ENCODE results near the gene RFX5.

The RFX5 gene

DNA sequence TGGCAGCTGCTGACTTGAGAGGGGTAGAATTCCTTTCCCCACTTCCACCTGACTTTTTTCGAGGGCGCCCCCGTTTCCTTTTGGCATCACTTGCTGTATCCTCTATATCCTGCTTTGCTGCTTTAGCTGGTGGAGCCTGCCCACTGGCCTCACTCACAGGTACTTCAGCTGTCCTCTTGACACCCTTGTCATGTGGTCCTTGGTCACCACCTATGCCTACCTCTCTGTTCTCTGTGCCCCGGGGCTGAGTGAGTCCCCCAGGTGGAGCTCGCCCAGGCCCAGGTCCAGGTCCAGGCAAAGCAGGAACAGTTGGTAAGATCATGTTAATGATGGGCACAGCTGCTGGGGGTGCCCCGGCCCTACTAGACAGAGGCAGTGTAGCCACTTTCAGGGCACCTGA, 4.5 kb downstream of the RFX5 start:
- in situ Hi-C loops (cut with MboI; ENCODE audit: low pct_unique_long_range_greater_than_20kb, low sequenced_read_pairs, unreplicated experiment): no loop called here
- no peak for DNase-seq (ENCODE audit: low spot score)
- no peak for TF ChIP-seq CTCF (IDR thresholded peaks at IDR 0.05; ENCODE audit: extremely low read depth, insufficient read depth, missing control alignments)

- DNase-seq (ENCODE audit: low spot score): no peak
- in situ Hi-C loops (cut with MboI; ENCODE audit: low pct_unique_long_range_greater_than_20kb, low sequenced_read_pairs, unreplicated experiment): no loop called here
- TF ChIP-seq CTCF (IDR thresholded peaks at IDR 0.05; ENCODE audit: extremely low read depth, insufficient read depth, missing control alignments): no peak
These were observed 5.0 kb downstream of the RFX5 start for GRCh38 chr1:151342021-151342420.

DNA sequence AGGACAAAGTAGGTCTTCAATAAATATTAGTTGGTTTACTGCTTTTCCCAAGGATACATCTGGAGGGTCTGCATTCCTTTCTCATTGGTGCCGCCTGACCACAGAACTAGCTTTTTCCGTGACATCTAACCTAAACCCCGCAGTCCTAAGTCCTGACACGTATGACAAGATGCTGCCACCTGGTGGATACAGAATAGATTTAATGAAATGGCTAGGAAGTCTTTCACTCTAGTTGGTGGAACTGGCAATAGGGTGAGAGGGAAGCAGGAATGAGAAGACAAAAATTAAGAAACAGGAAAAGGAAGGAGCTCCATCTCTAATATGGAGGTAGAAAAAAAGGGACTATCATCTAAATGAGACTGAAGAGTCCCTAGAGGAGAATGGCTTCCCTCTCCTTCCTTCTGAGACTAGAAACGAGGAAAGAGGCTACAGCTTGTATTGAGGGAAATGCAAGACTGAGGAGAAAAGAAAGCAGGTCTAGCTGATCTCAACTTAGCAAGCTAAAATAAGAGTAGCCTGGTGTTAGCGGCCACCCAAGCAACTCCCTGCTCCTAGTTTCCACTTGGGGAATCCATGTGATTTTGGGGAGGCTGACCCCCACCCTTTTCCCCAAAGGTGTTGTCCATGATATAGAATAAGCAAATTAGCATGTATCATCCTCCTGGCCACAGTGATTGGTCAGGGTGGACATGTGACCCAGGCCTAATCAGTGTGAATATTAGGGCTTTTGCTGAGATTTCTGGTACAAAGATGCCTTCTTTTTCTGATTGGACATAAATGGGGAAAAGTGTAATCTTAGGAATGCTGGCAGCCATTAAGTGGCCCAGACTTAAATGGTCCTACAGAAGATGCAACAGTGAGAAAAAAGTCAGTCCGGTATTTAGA, 5.9 kb downstream of the RFX5 start:
- in situ Hi-C loops (cut with MboI; ENCODE audit: low pct_unique_long_range_greater_than_20kb, low sequenced_read_pairs, unreplicated experiment): no loop called here
- no peak for DNase-seq (ENCODE audit: low spot score)
- peak; percentile 71 for TF ChIP-seq CTCF (IDR thresholded peaks at IDR 0.05; ENCODE audit: extremely low read depth, insufficient read depth, missing control alignments)

GRCh38 chr1:151336556-151336955, 10.5 kb downstream of the RFX5 start:
- in situ Hi-C loops (cut with MboI; ENCODE audit: low pct_unique_long_range_greater_than_20kb, low sequenced_read_pairs, unreplicated experiment): no loop called here
- no peak for TF ChIP-seq CTCF (IDR thresholded peaks at IDR 0.05; ENCODE audit: extremely low read depth, insufficient read depth, missing control alignments)

DNA sequence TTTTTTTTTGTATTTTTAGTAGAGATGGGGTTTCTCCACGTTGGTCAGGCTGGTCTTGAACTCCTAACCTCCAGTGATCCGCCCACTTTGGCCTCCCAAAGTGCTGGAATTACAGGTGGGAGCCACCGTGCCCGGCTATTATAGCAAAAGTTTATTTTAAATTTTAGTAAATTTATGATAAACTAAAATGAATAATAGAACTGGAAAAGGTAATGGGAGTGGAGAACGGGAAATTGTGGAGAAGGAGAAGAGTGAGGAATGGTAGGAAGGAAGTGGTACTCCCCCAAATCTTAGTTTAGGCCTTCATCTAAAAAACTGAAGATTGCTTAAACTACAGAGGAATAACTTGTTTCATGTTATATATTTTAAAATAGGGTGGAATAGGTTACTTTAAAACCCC, 12.2 kb downstream of the RFX5 start:
- DNase-seq (ENCODE audit: low spot score): no peak
- in situ Hi-C loops (cut with MboI; ENCODE audit: low pct_unique_long_range_greater_than_20kb, low sequenced_read_pairs, unreplicated experiment): no loop called here
- TF ChIP-seq CTCF (IDR thresholded peaks at IDR 0.05; ENCODE audit: extremely low read depth, insufficient read depth, missing control alignments): no peak

More at GRCh38 chr1:151336556-151336955, 10.5 kb downstream of the RFX5 start:
- DNase-seq (ENCODE audit: low spot score): no peak

- DNase-seq (ENCODE audit: low spot score): no peak
- in situ Hi-C loops (cut with MboI; ENCODE audit: low pct_unique_long_range_greater_than_20kb, low sequenced_read_pairs, unreplicated experiment): no loop called here
- no peak for TF ChIP-seq CTCF (IDR thresholded peaks at IDR 0.05; ENCODE audit: extremely low read depth, insufficient read depth, missing control alignments)
These were observed 19.0 kb downstream of the RFX5 start for GRCh38 chr1:151327903-151328674.

Measured in GM13977 (cell line).